Keratinocyte (primary cell): ENCODE measurements around the gene THOC1. TPM values are rescaled to one million over a fixed set of nuclear protein-coding genes. Genes with fewer than 3 reads are reported as not detected.

Experiments used
- DNase-seq: peaks from one replicate; pipeline ENCODE4 v3.0.0-alpha.2; 2011; ENCODE audit warnings: low read depth, missing footprints, low spot score
- FAIRE-seq: peaks from 2 replicates; lab custom pipeline; 2011; peaks lifted over from hg19 to GRCh38; lab: Jason Lieb, UNC
- H2AFZ ChIP-seq: 2 replicates; pipeline ENCODE4 v1.6.0; 2012; ENCODE audit warnings: low read length, control low read depth, inconsistent platforms; ENCODE audit not compliant: control insufficient read depth
- H3K27ac ChIP-seq: 2 replicates; pipeline ENCODE4 v1.5.1; 2011; ENCODE audit warnings: low read length; ENCODE audit not compliant: control insufficient read depth, insufficient read depth
- H3K27me3 ChIP-seq: 3 replicates; pipeline ENCODE4 v1.6.0; 2011; ENCODE audit warnings: low read length; ENCODE audit not compliant: control insufficient read depth, insufficient read depth; ENCODE audit errors: extremely low read depth
- H3K36me3 ChIP-seq, 2 experiments: 2 replicates in 1 of 2; 3 replicates in 1 of 2; pipeline ENCODE4 v1.5.1; 2011; ENCODE audit warnings: low read length in 2 of 2, mild to moderate bottlenecking in 1 of 2; ENCODE audit not compliant: control insufficient read depth in 2 of 2, insufficient read depth in 2 of 2; ENCODE audit errors: extremely low read depth in 1 of 2
- H3K4me1 ChIP-seq: 3 replicates; pipeline ENCODE4 v1.5.1; 2011; ENCODE audit warnings: low read length; ENCODE audit not compliant: control insufficient read depth, insufficient read depth; ENCODE audit errors: extremely low read depth
- H3K4me2 ChIP-seq: 3 replicates; pipeline ENCODE4 v1.6.0; 2011; ENCODE audit warnings: low read depth, low read length; ENCODE audit not compliant: control insufficient read depth, insufficient read depth; ENCODE audit errors: extremely low read depth
- H3K4me3 ChIP-seq, 3 experiments: fragments of 200-600 bp in 1 of 3; sonication (generic) in 1 of 3; 2 replicates in 2 of 3; 3 replicates in 1 of 3; pipeline ENCODE4 v1.5.1; 2011 to 2016; ENCODE audit warnings: low read length in 3 of 3, mild to moderate bottlenecking in 3 of 3, control low read depth in 2 of 3, inconsistent platforms in 1 of 3, low read depth in 1 of 3, mixed read lengths in 1 of 3, mixed run types in 1 of 3, moderate library complexity in 1 of 3; ENCODE audit not compliant: control insufficient read depth in 2 of 3, insufficient read depth in 2 of 3; ENCODE audit errors: extremely low read depth in 1 of 3
- H3K79me2 ChIP-seq: 2 replicates; pipeline ENCODE4 v1.6.0; 2012; ENCODE audit warnings: low read length; ENCODE audit not compliant: control insufficient read depth, insufficient read depth
- H3K9ac ChIP-seq: 3 replicates; pipeline ENCODE4 v1.6.0; 2011; ENCODE audit warnings: low read length; ENCODE audit not compliant: control insufficient read depth, insufficient read depth; ENCODE audit errors: extremely low read depth
- H3K9me1 ChIP-seq: 3 replicates; pipeline ENCODE4 v1.6.0; 2011; ENCODE audit warnings: low read length; ENCODE audit not compliant: control insufficient read depth, insufficient read depth; ENCODE audit errors: extremely low read depth
- H3K9me3 ChIP-seq: 2 replicates; pipeline ENCODE4 v1.5.1; 2012; ENCODE audit warnings: low read depth, low read length; ENCODE audit not compliant: control insufficient read depth
- H4K20me1 ChIP-seq: 3 replicates; pipeline ENCODE4 v1.6.0; 2011; ENCODE audit warnings: low read length; ENCODE audit not compliant: control insufficient read depth, insufficient read depth; ENCODE audit errors: extremely low read depth
- CTCF ChIP-seq, 3 experiments: IDR thresholded peaks in 1 of 3; conservative IDR thresholded peaks in 1 of 3; optimal IDR thresholded peaks in 1 of 3; 2 replicates in 2 of 3; 3 replicates in 1 of 3; pipeline versions ENCODE3 to v1.5.1; 2011; ENCODE audit warnings: low read length in 3 of 3, mild to moderate bottlenecking in 3 of 3, moderate library complexity in 2 of 3, control low read depth in 1 of 3, inconsistent platforms in 1 of 3; ENCODE audit not compliant: insufficient read depth in 2 of 3; ENCODE audit errors: extremely low read depth in 1 of 3
- EZH2 ChIP-seq: IDR thresholded peaks from one replicate; pipeline ENCODE4 v1.6.1; 2012; ENCODE audit warnings: inconsistent platforms, mild to moderate bottlenecking, low read length, moderate library complexity
- dilution Hi-C: fragments of 300-500 bp; cut with MboI; formaldehyde crosslinking; loops from one replicate; pipeline ENCODE4 v1.7.0; 2020; ENCODE audit warnings: low sequenced_read_pairs; ENCODE audit not compliant: extremely low pct_ligation_motif_present
- polyA plus RNA-seq, 5 experiments: library from polyadenylated mRNA; depleted of rRNA in 3 of 5; stranded (reverse) in 3 of 5; stranded (forward) in 1 of 5; unstranded in 1 of 5; fragments of >200 nt; gene quantifications; 1 replicate in 1 of 5; 2 replicates in 3 of 5; 3 replicates in 1 of 5; pipeline versions ENCODE4 v1.2.1 to v1.2.3, GENCODE V29; 2011 to 2012; ENCODE audit warnings: missing spikeins in 2 of 5, low read depth in 1 of 5, low replicate concordance in 1 of 5

THOC1 gene
- polyA plus RNA-seq, 1 donor (not counting 4 experiments of a cell fraction or from before 2014, with no cell fraction given): 35.8 TPM

GRCh38 chr18:245282-245847, 22.5 kb downstream of the THOC1 start:
- dilution Hi-C loops: no loop called here
- no peak overlapping the region for H3K27ac ChIP-seq
- no peaks in the 10 kb centered on the region for H4K20me1 ChIP-seq
- H3K4me3 ChIP-seq: no peak overlapping the region
- H3K9me1 ChIP-seq: no peaks in the 10 kb centered on the region
- no peaks in the 10 kb centered on the region for H3K79me2 ChIP-seq
- H3K4me2 ChIP-seq: no peak overlapping the region
- H2AFZ ChIP-seq: no peak overlapping the region
- DNase-seq: no peak
- H3K36me3 ChIP-seq: peaks cover 3 to 5% of the 10 kb centered on the region in 2 experiments
- TF ChIP-seq CTCF (optimal IDR thresholded peaks at IDR 0.05 in 1 of 3, IDR thresholded peaks at IDR 0.05 in 1 of 3, conservative IDR thresholded peaks at IDR 0.05 in 1 of 3; ENCODE audit: extremely low read depth in 1 of 3, insufficient read depth in 2 of 3, low read length in 3 of 3) (no peak), EZH2 (no peak)
- H3K27me3 ChIP-seq: no peaks in the 10 kb centered on the region
- H3K9ac ChIP-seq: no peak overlapping the region
- no peak for FAIRE-seq
- H3K9me3 ChIP-seq: no peaks in the 10 kb centered on the region
- H3K4me1 ChIP-seq: no peaks in the 10 kb centered on the region

- no peak overlapping the region for H2AFZ ChIP-seq
- no peaks in the 10 kb centered on the region for H3K27me3 ChIP-seq
- DNase-seq (no peak), FAIRE-seq (no peak)
- no peaks in the 10 kb centered on the region for H3K9me3 ChIP-seq
- H3K9ac ChIP-seq: no peak overlapping the region
- no peak overlapping the region for H3K27ac ChIP-seq
- H3K9me1 ChIP-seq: no peaks in the 10 kb centered on the region
- TF ChIP-seq CTCF (optimal IDR thresholded peaks at IDR 0.05 in 1 of 3, IDR thresholded peaks at IDR 0.05 in 1 of 3, conservative IDR thresholded peaks at IDR 0.05 in 1 of 3; ENCODE audit: extremely low read depth in 1 of 3, insufficient read depth in 2 of 3, low read length in 3 of 3) (no peak), EZH2 (no peak)
- H4K20me1 ChIP-seq: no peaks in the 10 kb centered on the region
- no peak overlapping the region for H3K4me3 ChIP-seq
- dilution Hi-C loops: no loop called here
- H3K36me3 ChIP-seq: no peaks in the 10 kb centered on the region
- H3K4me1 ChIP-seq: no peaks in the 10 kb centered on the region
- H3K79me2 ChIP-seq: no peaks in the 10 kb centered on the region
- no peak overlapping the region for H3K4me2 ChIP-seq
Measured at GRCh38 chr18:240175-240574, 27.7 kb downstream of the THOC1 start.
